ENCODE data around the gene CAPN5.

GRCh38 chr11:77088236-77089003, 21.6 kb downstream of the CAPN5 start:
- TF ChIP-seq CTCF (IDR thresholded peaks at IDR 0.05; ENCODE audit: low read length) (no peak), EZH2 (IDR thresholded peaks at IDR 0.05; ENCODE audit: borderline replicate concordance, low read length) (no peak)
